IPS DF 4.7 (cell line): ENCODE measurements around the gene AMMECR1.
"Not testable (repeated sequence)": the region's sequence is repeated elsewhere in the genome, so short reads cannot be mapped to it uniquely, and the experiment has no call there.

Source experiments
- DNase-seq: peaks from one replicate; pipeline ENCODE4 v3.0.0-alpha.2; 2013; ENCODE audit warnings: low spot score; ENCODE audit errors: extremely low read depth

AMMECR1 gene

DNA sequence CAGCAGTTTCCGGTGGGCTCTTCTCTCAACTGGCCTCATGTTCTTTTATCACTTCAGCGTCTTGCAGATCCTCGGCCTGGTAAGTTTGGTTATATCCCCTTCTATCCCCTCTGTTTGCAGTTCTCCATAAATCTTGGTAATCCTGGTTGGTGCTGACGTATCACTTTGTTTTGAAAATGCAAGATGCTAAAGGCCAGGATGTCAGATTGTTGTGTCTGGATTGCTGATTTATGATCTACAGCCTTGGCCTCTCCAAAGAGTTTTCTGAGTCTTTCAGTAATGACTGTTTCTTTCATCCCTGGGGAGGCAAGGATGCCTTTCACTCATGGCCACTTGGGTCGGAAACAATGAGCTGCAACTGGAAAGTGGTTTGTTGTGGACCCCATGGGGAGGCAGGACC, 146.4 kb downstream of the AMMECR1 start:
- DNase-seq = no peak

DNA sequence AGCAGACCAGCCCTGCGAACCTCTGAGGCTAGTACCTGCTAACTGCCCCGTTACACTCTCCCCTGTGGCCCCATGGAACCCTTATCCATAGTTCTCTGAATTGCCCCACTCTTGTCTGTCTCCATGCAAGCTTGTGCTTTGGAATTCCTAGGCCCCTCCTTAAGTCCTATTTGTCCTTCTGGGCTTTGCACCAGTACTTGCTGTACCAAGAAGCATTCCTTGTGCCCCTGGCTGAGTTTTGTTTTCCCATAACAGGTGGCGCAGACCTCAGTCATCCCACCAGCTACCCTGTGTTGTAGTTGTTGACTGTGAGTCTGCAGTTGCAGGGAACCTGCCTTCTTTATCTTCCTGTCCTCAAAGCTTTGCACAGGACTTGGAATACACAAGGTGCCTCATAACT, 147.9 kb downstream of the AMMECR1 start:
- DNase-seq = no peak

DNA sequence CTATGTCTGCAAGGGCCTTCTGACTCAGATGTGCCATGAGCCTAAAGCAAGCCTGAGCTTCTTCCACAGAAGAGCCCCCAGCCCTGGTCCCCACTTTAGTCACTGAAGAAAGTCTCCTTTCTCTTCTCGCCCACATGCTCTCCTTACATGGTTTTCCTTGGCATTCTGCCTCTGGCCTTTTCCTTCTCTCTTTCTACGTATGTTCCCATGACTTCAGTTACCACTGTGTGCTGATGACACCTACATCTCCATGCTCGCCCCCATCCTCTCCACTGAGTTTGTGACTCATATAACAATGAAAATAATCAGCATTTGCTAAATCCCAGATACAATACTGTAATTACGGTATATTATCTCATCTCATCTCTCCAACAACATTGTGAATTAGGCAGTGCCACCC, 149.3 kb downstream of the AMMECR1 start:
- DNase-seq = no peak

DNA sequence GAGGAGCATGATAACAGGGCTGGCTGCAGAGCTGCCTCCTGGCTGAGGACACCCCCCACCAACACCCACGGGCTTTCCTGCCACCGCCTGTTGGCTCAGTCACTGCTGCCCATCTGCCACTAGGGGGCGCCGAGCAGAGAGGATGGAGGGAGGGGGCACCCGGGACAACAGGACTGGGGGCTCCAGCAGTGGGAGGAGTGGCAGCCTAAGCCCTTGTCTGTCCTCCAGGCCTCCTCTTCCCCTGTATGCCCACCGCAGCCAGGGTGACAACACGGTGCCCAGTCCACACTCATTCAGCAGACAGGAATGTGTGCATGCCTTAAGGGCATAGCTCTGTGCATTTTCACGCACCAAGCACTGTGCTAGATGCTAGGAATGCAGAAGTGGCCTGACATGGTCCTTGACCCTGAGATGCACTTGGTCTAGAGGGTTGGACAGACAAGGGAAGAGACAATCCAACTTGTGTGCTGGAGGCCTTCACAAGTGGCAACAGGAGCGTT, 149.9 kb downstream of the AMMECR1 start:
- DNase-seq = no peak

DNA sequence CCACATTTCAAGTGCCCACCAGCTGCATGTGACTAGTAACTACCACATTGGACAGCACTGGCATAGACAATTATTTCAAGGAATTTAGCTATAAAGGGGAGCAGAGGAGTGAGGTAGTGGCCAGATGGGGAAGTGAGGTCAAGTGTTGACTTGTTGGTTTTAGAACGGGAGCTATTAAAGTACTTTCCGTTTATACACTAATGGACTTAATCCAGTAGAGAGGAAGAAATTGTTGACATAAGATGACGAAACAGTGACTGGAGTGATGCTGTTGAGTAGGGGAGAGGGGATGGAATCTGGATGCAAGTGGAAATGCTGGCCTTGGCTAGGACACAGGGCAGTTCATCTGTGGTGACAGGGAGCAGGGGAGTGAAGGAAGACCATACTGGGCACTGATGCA, 154.4 kb downstream of the AMMECR1 start:
- DNase-seq = no peak

DNA sequence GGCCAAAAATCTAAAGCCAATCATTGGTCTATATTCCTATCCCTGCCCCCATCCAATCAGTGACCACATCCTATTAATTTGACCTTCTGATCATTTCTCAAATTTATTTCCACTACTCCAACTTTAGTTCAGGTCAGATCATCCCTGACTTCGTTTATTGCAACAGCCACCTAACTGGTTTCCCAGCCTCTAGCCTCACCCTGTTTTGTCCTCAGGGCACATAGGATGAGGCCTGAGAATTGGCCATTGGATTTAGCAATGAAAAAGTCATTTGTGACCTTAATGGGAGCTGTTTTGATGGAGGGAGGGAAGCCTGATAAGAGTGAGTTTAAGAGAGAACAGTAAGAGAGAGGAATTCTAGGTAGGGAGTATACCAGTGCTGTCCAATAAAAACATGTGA, 155.0 kb downstream of the AMMECR1 start:
- DNase-seq = no peak

DNA sequence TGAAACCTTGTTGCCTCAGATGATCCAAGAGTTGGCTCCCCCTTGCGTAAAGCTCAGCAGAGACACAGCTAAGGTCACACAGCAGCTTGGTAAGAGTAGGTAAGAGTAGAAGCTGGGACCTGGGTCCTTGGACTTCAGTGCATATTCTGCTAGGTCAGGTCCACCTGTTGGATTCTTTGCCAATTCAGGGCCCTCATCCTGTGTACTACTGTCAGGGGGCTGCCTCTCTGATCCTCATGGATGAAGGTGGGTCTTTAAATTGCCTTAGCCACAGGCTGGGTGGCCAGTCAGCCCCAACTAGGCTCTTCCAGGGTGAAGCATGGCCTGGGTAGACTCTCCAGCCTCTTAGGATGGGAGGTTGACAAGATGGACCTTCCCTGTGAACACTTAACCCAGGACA, 155.8 kb downstream of the AMMECR1 start:
- DNase-seq = no peak

DNA sequence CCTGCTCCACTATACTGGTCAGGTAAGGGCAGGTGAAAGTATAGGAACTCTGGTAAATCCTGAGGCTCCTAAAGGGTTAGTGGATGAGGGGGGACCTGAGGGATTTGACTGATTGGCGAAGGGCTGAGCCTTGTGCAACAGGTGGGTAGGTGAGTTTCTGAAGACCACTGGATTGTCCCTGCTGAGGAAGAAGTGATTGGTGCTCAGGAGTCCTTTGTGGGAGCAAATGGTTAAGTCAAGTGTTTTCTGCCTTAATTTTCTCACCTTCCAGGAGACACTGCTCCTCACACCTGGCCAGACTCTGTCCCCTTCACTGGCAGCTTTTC, 156.6 kb downstream of the AMMECR1 start:
- no peak for DNase-seq

DNA sequence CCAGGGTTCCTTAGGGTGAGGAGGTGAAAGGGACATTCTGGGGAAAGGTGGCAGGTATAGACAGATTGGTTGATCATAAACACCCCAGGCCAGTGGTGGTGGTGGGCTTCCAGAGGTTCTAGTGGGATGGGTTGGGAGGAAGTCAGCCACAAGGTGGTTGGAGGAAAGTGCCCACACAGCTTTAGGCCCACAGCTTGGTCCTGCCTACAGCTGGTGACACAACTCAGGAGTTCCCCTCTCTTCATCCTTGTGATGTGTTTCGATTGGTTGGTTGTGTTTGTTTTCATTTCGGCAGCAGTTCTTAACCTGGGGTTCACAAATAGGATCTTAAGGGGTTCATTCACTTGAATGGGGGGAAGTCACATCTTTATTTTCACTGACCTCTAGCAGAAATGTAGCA, 158.0 kb downstream of the AMMECR1 start:
- DNase-seq = no peak

DNA sequence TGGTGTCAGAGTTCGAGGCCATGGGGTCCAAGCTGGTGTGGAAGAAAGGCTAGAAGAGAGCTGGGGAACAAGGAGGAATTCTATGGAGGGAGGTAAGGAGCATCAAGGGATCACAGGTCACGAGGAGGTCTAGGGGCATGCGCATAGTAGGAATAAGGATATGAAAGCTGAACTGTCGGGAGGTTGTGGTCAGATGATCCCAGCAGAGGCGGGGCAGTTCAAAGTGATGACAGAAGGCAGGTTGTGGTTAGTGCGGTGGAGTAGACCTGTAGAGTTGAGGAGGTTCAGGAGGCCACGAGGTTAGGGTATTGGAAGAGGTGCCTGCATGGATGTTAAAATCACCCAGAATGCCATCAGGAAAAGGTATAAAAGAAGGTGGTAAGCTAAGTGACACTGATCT, 158.7 kb downstream of the AMMECR1 start:
- no peak for DNase-seq

DNA sequence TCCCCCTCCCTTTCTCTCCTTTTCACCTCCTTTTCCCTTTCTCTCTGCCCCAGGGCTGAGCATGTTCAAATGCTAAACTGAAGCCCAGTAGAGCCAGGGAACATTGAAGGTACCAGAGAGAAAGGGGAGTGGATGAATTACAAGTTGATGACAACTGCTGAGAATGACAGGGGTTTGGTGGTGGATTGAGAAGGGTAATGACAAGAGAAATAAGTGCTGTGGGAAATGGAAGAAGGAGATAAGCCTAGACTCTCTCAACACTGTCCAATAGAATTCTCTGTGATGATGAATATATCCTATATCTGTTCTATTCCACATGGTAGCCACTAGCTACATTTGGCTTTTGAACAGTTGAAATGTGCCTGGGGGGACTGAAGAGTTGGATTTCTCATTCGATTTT, 160.4 kb downstream of the AMMECR1 start:
- DNase-seq = no peak

DNA sequence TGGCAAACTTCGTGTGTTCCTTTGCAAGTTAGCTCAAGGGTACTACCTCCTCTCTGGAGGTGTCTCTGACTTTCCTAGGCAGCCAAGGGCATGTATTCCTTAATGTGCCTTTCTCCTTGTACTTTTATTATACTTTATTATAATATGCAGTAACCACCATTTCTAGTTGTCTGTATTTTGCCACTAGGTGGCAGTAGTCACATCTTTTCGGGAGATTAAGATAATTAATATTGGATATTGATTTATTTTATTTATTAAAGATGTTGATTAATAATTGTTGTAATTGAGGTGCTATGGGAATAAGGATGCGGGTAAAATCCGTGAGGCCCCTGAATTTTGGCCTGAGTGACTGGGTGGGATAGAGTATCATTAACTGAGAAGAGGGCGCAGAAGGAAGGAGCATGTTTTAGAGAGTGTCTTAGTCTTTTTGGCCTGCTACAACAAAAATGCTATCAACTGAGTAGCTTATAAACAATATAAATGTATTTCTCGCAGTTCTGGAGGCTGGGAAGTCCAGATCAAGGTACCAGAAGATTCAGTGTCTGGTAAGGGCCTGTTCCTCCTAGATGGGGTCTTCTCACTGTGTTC, 161.6 kb downstream of the AMMECR1 start:
- no peak for DNase-seq

DNA sequence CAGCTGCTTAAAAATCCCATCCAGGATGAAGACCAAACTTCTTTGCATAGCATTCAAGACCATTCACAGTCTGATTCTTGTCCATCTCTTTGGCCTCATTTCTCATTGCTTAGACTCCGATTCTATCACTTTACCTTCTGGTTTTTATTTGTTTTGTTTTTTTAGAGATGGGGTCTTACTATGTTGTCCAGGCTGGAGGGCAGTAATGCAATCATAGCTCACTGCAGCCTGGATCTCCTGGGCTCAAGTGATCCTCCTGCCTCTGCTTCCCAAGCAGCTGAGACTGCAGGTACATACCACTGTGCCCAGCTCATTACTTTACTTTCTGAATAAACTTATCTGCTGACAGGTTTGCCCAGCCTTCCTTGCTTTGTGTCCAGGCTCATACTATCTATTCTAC, 162.1 kb downstream of the AMMECR1 start:
- DNase-seq = no peak

DNA sequence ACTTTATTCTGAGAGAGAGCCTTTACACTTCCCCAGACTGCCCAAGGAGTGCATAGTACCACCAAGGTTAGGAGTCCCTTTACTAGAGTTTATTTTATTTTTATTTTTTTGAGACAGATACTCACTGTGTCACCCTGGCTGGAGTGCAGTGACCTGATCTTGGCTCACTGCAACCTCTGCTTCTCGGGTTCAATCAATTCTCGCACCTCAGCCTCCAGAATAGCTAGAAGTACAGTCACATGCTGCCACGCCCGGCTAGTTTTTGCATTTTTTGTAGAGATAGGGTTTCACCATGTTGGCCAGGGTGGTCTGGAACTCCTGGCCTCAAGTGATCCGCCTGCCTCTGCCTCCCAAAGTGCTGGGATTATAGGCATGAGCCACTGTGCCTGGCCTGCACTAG, 163.6 kb downstream of the AMMECR1 start:
- not testable (repeated sequence) for DNase-seq

DNA sequence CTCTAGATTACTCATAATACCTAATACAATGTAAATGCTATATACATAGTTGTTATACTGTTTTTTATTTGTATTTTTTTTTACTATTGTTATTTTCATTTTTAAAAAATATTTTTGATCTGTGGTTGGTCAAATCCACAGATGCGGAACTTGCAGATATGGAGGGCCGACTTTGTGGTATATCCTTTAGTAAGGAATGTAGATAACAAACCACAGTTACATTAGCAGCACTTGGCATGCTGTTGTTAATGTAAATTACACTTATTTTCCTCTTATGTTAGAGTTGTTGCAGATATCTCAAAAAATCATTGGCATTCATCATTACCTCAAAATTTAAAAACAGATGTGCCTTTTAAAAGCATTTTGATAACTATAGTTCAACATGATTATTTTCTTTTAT, 164.0 kb downstream of the AMMECR1 start:
- no peak for DNase-seq

DNA sequence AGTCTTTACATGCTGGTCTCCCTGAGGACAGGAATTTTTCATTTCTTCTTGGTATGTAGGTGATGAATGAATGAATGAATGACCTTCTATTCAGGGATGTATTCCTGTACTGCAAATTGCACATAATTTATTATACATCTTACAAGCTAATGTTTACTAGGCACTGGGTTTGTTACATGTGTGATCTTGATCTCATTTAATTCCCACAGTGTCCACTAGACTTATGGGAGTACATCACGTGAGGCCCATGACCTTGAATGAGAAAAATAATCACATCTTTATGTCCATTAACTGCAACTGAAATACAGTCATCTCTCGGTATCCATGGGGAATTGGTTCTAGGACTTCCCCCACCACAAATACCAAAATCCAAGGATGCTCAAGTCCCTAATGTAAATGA, 164.6 kb downstream of the AMMECR1 start:
- no peak for DNase-seq

DNA sequence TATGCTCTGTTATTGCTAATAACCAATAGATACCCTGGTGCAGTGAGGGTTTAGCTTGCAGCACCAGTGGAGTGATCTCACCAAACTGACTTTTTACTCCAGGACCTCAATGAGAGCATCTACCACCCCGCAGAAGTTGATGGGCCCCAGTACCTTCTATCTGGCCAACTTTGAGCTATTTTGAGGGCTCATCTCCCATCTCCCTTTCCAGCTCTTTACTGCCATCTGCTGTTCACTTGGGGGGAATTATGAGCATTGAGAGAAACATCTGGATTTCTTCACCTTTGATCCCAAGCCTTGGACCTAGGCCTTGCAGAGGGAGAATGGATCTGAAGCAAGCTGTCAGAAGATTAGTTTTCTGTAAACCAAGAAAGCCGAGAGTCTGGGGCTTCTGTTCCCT, 171.4 kb downstream of the AMMECR1 start:
- no peak for DNase-seq

DNA sequence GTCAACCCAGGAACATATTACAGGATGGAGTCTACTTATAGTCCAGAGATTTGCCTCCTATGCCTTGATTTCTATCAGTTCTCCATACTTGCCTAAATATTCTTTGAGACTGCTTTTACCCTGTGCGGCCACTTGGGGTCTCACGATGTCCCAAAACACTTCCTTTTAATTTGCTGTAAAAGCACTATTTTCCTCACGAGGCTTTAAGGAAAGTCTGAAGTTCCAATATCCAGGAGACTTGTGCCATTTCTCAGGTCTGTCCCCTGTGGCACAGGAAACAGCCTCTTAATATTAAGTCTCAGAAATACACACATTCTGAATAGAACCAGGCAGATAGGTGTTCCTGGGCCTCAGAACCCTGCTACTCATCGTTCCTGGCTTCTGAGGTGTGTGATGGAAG, 172.0 kb downstream of the AMMECR1 start:
- no peak for DNase-seq

DNA sequence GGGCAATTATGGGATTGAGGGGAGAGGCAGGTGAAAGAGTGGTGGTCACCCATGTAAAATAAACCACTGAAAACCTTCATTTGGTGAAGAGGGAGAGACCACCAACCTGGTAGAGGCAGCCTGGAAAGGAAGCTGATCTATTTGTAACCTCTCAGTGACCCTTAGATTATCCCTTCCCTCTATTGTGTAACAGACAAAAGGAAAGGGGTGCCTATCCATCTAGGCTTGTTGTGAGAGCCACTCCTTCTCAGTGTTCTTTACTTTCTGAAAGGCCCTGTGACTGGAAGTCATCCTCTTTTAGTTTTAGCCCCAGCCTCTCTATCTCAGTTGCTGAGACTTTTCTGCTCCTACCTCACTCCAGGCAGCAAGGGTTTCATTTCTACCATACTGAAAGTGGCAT, 172.6 kb downstream of the AMMECR1 start:
- no peak for DNase-seq
